A673 (cell line): ENCODE results near the gene PPFIA2.

Experiments
- EZH2 ChIP-seq: fragments of 200-600 bp; sonication (generic); IDR thresholded peaks from 2 replicates; pipeline ENCODE4 v1.6.1; 2017; ENCODE audit warnings: borderline replicate concordance, low read depth, mild to moderate bottlenecking, mixed read lengths, antibody characterized with exemption, low read length; ENCODE audit not compliant: poor library complexity, severe bottlenecking
- TF ChIP-seq, protein P1 (sequence below): fragments of 300-800, 200-600 bp; sonication (generic); conservative IDR thresholded peaks from 2 replicates; pipeline ENCODE4 v1.5.1; 2017; ENCODE audit warnings: low read depth, mild to moderate bottlenecking, antibody characterized with exemption, low read length, moderate library complexity, mixed read lengths

DNA sequence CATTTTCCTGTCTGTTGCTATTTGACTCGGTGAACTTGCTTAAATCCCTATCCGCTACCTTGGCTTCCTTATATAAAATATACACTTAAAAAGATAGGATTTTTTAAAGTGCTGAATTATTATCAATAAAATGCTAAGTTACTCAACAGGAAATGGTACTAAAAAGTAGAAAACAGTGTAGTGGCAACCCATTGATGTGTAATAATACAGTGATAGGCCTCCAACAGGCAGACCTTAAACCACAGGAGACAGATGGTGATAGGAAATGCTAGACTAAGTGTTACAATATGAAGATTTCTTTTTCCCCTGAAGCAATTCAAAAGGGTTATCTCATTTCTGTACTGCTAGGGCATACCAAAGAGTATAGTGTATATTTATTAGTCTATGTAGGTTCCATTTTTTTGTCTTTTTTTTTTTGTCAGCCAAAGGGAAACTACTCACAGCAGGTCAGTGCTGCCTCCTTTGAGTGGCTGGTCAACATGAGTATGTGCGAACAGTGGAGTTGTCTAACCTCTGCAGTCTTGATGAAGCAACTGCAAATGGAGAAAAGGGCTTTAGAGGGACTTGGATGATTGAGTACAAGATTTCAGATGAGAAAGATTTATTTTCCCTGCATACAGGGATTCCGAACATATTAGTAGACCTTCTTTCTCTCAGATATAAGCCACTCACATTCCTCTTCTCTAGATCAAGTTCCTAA, 497.5 kb downstream of the PPFIA2 start:
- TF ChIP-seq, protein P1, sequence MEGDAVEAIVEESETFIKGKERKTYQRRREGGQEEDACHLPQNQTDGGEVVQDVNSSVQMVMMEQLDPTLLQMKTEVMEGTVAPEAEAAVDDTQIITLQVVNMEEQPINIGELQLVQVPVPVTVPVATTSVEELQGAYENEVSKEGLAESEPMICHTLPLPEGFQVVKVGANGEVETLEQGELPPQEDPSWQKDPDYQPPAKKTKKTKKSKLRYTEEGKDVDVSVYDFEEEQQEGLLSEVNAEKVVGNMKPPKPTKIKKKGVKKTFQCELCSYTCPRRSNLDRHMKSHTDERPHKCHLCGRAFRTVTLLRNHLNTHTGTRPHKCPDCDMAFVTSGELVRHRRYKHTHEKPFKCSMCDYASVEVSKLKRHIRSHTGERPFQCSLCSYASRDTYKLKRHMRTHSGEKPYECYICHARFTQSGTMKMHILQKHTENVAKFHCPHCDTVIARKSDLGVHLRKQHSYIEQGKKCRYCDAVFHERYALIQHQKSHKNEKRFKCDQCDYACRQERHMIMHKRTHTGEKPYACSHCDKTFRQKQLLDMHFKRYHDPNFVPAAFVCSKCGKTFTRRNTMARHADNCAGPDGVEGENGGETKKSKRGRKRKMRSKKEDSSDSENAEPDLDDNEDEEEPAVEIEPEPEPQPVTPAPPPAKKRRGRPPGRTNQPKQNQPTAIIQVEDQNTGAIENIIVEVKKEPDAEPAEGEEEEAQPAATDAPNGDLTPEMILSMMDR, result 0 out of 2 replicates have a peak, but pooled peaks have one; percentile 14
- TF ChIP-seq EZH2, result no peak
